ENCODE measurements around the gene LHPP.

The LHPP gene

GRCh38 chr10:124552691-124553276 is 91.2 kb downstream of the LHPP start:
- no peak for DNase-seq (ENCODE audit: low read depth in 2 of 2)

- DNase-seq (ENCODE audit: low read depth in 2 of 2) = no peak
Measured at GRCh38 chr10:124554085-124554858, 92.6 kb downstream of the LHPP start.

- no peak for DNase-seq (ENCODE audit: low read depth in 2 of 2)
Measured at GRCh38 chr10:124557167-124557566, 95.5 kb downstream of the LHPP start.

- no peak for DNase-seq (ENCODE audit: low read depth in 2 of 2)
Measured at GRCh38 chr10:124557648-124558338, 96.2 kb downstream of the LHPP start.

- DNase-seq (ENCODE audit: low read depth in 2 of 2) = no peak
Measured at GRCh38 chr10:124558339-124559321, 97.0 kb downstream of the LHPP start.

- DNase-seq (ENCODE audit: low read depth in 2 of 2) = no peak
Measured at GRCh38 chr10:124559372-124560132, 97.9 kb downstream of the LHPP start.

GRCh38 chr10:124560377-124561105 is 98.9 kb downstream of the LHPP start:
- no peak for DNase-seq (ENCODE audit: low read depth in 2 of 2)

GRCh38 chr10:124561206-124561605 is 99.6 kb downstream of the LHPP start:
- DNase-seq (ENCODE audit: low read depth in 2 of 2) = no peak

GRCh38 chr10:124562425-124563060 is 100.9 kb downstream of the LHPP start:
- DNase-seq (ENCODE audit: low read depth in 2 of 2) = no peak

GRCh38 chr10:124563320-124564040 is 101.9 kb downstream of the LHPP start:
- no peak for DNase-seq (ENCODE audit: low read depth in 2 of 2)

- DNase-seq (ENCODE audit: low read depth in 2 of 2) = no peak
Measured at GRCh38 chr10:124564881-124565280, 103.3 kb downstream of the LHPP start.

GRCh38 chr10:124565565-124566221 is 104.1 kb downstream of the LHPP start:
- DNase-seq (ENCODE audit: low read depth in 2 of 2) = no peak

- DNase-seq (ENCODE audit: low read depth in 2 of 2) = no peak
Measured at GRCh38 chr10:124566222-124566888, 104.7 kb downstream of the LHPP start.

- no peak for DNase-seq (ENCODE audit: low read depth in 2 of 2)
Measured at GRCh38 chr10:124566981-124567835, 105.6 kb downstream of the LHPP start.

- no peak for DNase-seq (ENCODE audit: low read depth in 2 of 2)
Measured at GRCh38 chr10:124568339-124568738, 106.7 kb downstream of the LHPP start.

GRCh38 chr10:124568848-124569622 is 107.4 kb downstream of the LHPP start:
- no peak for DNase-seq (ENCODE audit: low read depth in 2 of 2)

Data from fibroblast of skin of left biceps (primary cell).